ENCODE results near the gene KCNC4.

The KCNC4 gene

GRCh38 chr1:110163591-110163990 is 46.5 kb upstream of the KCNC4 start:
- Histone ChIP-seq H3K4me2 (ENCODE audit: low read length, poor library complexity, severe bottlenecking) (no peak overlapping the region), H3K14ac (ENCODE audit: low read length in 2 of 2) (no peak overlapping the region), H3K23ac (ENCODE audit: low read length in 2 of 2) (no peak overlapping the region), H3K9me3 (ENCODE audit: control insufficient read depth, low read length) (no peaks in the 10 kb centered on the region), H3K4me1 (ENCODE audit: control insufficient read depth, insufficient read depth, low read depth, low read length) (no peaks in the 10 kb centered on the region), H2BK5ac (ENCODE audit: low read depth, low read length, poor library complexity, severe bottlenecking) (no peak overlapping the region), H3K36me3 (ENCODE audit: control insufficient read depth in 1 of 2, insufficient read depth in 2 of 2, low read depth in 1 of 2, low read length in 2 of 2) (no peaks in the 10 kb centered on the region), H3K9ac (ENCODE audit: low read length) (no peak overlapping the region), H2BK15ac (ENCODE audit: low read depth, poor library complexity, severe bottlenecking) (no peak overlapping the region), H2BK12ac (ENCODE audit: low read length in 2 of 2) (no peak overlapping the region), H2BK120ac (ENCODE audit: low read depth, low read length) (no peak overlapping the region), H4K91ac (ENCODE audit: low read length) (no peak overlapping the region), H2AK5ac (ENCODE audit: low read length, severe bottlenecking) (no peak overlapping the region), H3K79me1 (replicated peaks; ENCODE audit: low read length, poor library complexity, severe bottlenecking) (no peaks in the 10 kb centered on the region), H3K27ac (ENCODE audit: low read length, poor library complexity, severe bottlenecking) (no peak overlapping the region), H4K8ac (ENCODE audit: low read length) (no peak overlapping the region), H2AFZ (ENCODE audit: low read depth, low read length) (no peak overlapping the region), H3K27me3 (ENCODE audit: control insufficient read depth in 1 of 2, insufficient read depth in 1 of 2, low read length in 2 of 2) (peaks cover 29 to 68% of the 10 kb centered on the region in 2 experiments), H3K4ac (ENCODE audit: low read depth in 1 of 2, low read length in 2 of 2) (no peak overlapping the region), H3K18ac (ENCODE audit: low read depth in 1 of 2, low read length in 2 of 2) (no peak overlapping the region), H3K4me3 (ENCODE audit: insufficient read depth in 1 of 2, low read depth in 1 of 2, low read length in 2 of 2) (no peak overlapping the region)
- DNase-seq: no peak
- 54% methylated on average over 7 of the region's 7 CpGs for WGBS

- no peak overlapping the region for H2BK15ac ChIP-seq (ENCODE audit: low read depth, poor library complexity, severe bottlenecking)
- no peaks in the 10 kb centered on the region for H3K36me3 ChIP-seq (ENCODE audit: control insufficient read depth in 1 of 2, insufficient read depth in 2 of 2, low read depth in 1 of 2, low read length in 2 of 2)
- H3K27me3 ChIP-seq (ENCODE audit: control insufficient read depth in 1 of 2, insufficient read depth in 1 of 2, low read length in 2 of 2): peaks cover 24 to 58% of the 10 kb centered on the region in 2 experiments
- no peak overlapping the region for H3K9ac ChIP-seq (ENCODE audit: low read length)
- no peaks in the 10 kb centered on the region for H3K79me1 ChIP-seq (replicated peaks; ENCODE audit: low read length, poor library complexity, severe bottlenecking)
- no peaks in the 10 kb centered on the region for H3K9me3 ChIP-seq (ENCODE audit: control insufficient read depth, low read length)
- 57% methylated on average over 10 of the region's 10 CpGs for WGBS
- no peak overlapping the region for H2BK120ac ChIP-seq (ENCODE audit: low read depth, low read length)
- no peak overlapping the region for H2BK5ac ChIP-seq (ENCODE audit: low read depth, low read length, poor library complexity, severe bottlenecking)
- H3K4me2 ChIP-seq (ENCODE audit: low read length, poor library complexity, severe bottlenecking): no peak overlapping the region
- H4K91ac ChIP-seq (ENCODE audit: low read length): no peak overlapping the region
- no peak overlapping the region for H2AFZ ChIP-seq (ENCODE audit: low read depth, low read length)
- no peak overlapping the region for H3K4me3 ChIP-seq (ENCODE audit: insufficient read depth in 1 of 2, low read depth in 1 of 2, low read length in 2 of 2)
- no peak overlapping the region for H3K14ac ChIP-seq (ENCODE audit: low read length in 2 of 2)
- H4K8ac ChIP-seq (ENCODE audit: low read length): no peak overlapping the region
- no peak overlapping the region for H2BK12ac ChIP-seq (ENCODE audit: low read length in 2 of 2)
- no peak overlapping the region for H3K18ac ChIP-seq (ENCODE audit: low read depth in 1 of 2, low read length in 2 of 2)
- H3K4ac ChIP-seq (ENCODE audit: low read depth in 1 of 2, low read length in 2 of 2): no peak overlapping the region
- H3K27ac ChIP-seq (ENCODE audit: low read length, poor library complexity, severe bottlenecking): no peak overlapping the region
- H3K23ac ChIP-seq (ENCODE audit: low read length in 2 of 2): no peak overlapping the region
- DNase-seq: no peak
- H2AK5ac ChIP-seq (ENCODE audit: low read length, severe bottlenecking): no peak overlapping the region
- H3K4me1 ChIP-seq (ENCODE audit: control insufficient read depth, insufficient read depth, low read depth, low read length): no peaks in the 10 kb centered on the region
These were observed 45.3 kb upstream of the KCNC4 start for GRCh38 chr1:110164725-110165350.

GRCh38 chr1:110165761-110166231 is 44.3 kb upstream of the KCNC4 start:
- no peak overlapping the region for H3K27ac ChIP-seq (ENCODE audit: low read length, poor library complexity, severe bottlenecking)
- H3K14ac ChIP-seq (ENCODE audit: low read length in 2 of 2): no peak overlapping the region
- no peak overlapping the region for H4K91ac ChIP-seq (ENCODE audit: low read length)
- no peak for DNase-seq
- H2BK5ac ChIP-seq (ENCODE audit: low read depth, low read length, poor library complexity, severe bottlenecking): no peak overlapping the region
- 75% methylated on average over 5 of the region's 6 CpGs for WGBS
- H3K27me3 ChIP-seq (ENCODE audit: control insufficient read depth in 1 of 2, insufficient read depth in 1 of 2, low read length in 2 of 2): peaks cover 24 to 49% of the 10 kb centered on the region in 2 experiments
- no peak overlapping the region for H3K4ac ChIP-seq (ENCODE audit: low read depth in 1 of 2, low read length in 2 of 2)
- no peak overlapping the region for H3K4me2 ChIP-seq (ENCODE audit: low read length, poor library complexity, severe bottlenecking)
- no peak overlapping the region for H2BK15ac ChIP-seq (ENCODE audit: low read depth, poor library complexity, severe bottlenecking)
- no peak overlapping the region for H3K9ac ChIP-seq (ENCODE audit: low read length)
- no peak overlapping the region for H2BK120ac ChIP-seq (ENCODE audit: low read depth, low read length)
- H4K8ac ChIP-seq (ENCODE audit: low read length): no peak overlapping the region
- no peak overlapping the region for H2AFZ ChIP-seq (ENCODE audit: low read depth, low read length)
- no peak overlapping the region for H3K23ac ChIP-seq (ENCODE audit: low read length in 2 of 2)
- H3K18ac ChIP-seq (ENCODE audit: low read depth in 1 of 2, low read length in 2 of 2): no peak overlapping the region
- H2BK12ac ChIP-seq (ENCODE audit: low read length in 2 of 2): no peak overlapping the region
- H3K36me3 ChIP-seq (ENCODE audit: control insufficient read depth in 1 of 2, insufficient read depth in 2 of 2, low read depth in 1 of 2, low read length in 2 of 2): no peaks in the 10 kb centered on the region
- no peaks in the 10 kb centered on the region for H3K4me1 ChIP-seq (ENCODE audit: control insufficient read depth, insufficient read depth, low read depth, low read length)
- no peak overlapping the region for H3K4me3 ChIP-seq (ENCODE audit: insufficient read depth in 1 of 2, low read depth in 1 of 2, low read length in 2 of 2)
- H3K79me1 ChIP-seq (replicated peaks; ENCODE audit: low read length, poor library complexity, severe bottlenecking): no peaks in the 10 kb centered on the region
- no peaks in the 10 kb centered on the region for H3K9me3 ChIP-seq (ENCODE audit: control insufficient read depth, low read length)
- no peak overlapping the region for H2AK5ac ChIP-seq (ENCODE audit: low read length, severe bottlenecking)

- H3K36me3 ChIP-seq (ENCODE audit: control insufficient read depth in 1 of 2, insufficient read depth in 2 of 2, low read depth in 1 of 2, low read length in 2 of 2): no peaks in the 10 kb centered on the region
- no peak overlapping the region for H3K27ac ChIP-seq (ENCODE audit: low read length, poor library complexity, severe bottlenecking)
- no peak overlapping the region for H2BK5ac ChIP-seq (ENCODE audit: low read depth, low read length, poor library complexity, severe bottlenecking)
- no peak overlapping the region for H2AK5ac ChIP-seq (ENCODE audit: low read length, severe bottlenecking)
- H2BK15ac ChIP-seq (ENCODE audit: low read depth, poor library complexity, severe bottlenecking): no peak overlapping the region
- no peak overlapping the region for H3K4me2 ChIP-seq (ENCODE audit: low read length, poor library complexity, severe bottlenecking)
- peaks cover 24 to 47% of the 10 kb centered on the region in 2 experiments for H3K27me3 ChIP-seq (ENCODE audit: control insufficient read depth in 1 of 2, insufficient read depth in 1 of 2, low read length in 2 of 2)
- H3K18ac ChIP-seq (ENCODE audit: low read depth in 1 of 2, low read length in 2 of 2): no peak overlapping the region
- no peak overlapping the region for H3K4me3 ChIP-seq (ENCODE audit: insufficient read depth in 1 of 2, low read depth in 1 of 2, low read length in 2 of 2)
- no peak overlapping the region for H3K23ac ChIP-seq (ENCODE audit: low read length in 2 of 2)
- no peaks in the 10 kb centered on the region for H3K9me3 ChIP-seq (ENCODE audit: control insufficient read depth, low read length)
- H4K91ac ChIP-seq (ENCODE audit: low read length): no peak overlapping the region
- H3K4ac ChIP-seq (ENCODE audit: low read depth in 1 of 2, low read length in 2 of 2): no peak overlapping the region
- no peak for DNase-seq
- no peak overlapping the region for H3K9ac ChIP-seq (ENCODE audit: low read length)
- H2AFZ ChIP-seq (ENCODE audit: low read depth, low read length): no peak overlapping the region
- H3K14ac ChIP-seq (ENCODE audit: low read length in 2 of 2): no peak overlapping the region
- H2BK12ac ChIP-seq (ENCODE audit: low read length in 2 of 2): no peak overlapping the region
- WGBS: 78% methylated on average over 11 of the region's 11 CpGs
- no peak overlapping the region for H2BK120ac ChIP-seq (ENCODE audit: low read depth, low read length)
- no peaks in the 10 kb centered on the region for H3K79me1 ChIP-seq (replicated peaks; ENCODE audit: low read length, poor library complexity, severe bottlenecking)
- no peaks in the 10 kb centered on the region for H3K4me1 ChIP-seq (ENCODE audit: control insufficient read depth, insufficient read depth, low read depth, low read length)
- no peak overlapping the region for H4K8ac ChIP-seq (ENCODE audit: low read length)
These were observed 43.3 kb upstream of the KCNC4 start for GRCh38 chr1:110166861-110167260.

All from mesenchymal stem cell (in vitro differentiated cells and primary cell).